HEK293T (cell line): ENCODE results near the gene SUGCT.
"Not testable (repeated sequence)": the region's sequence is repeated elsewhere in the genome, so short reads cannot be mapped to it uniquely, and the experiment has no call there.

Experiments used
- CTCF ChIA-PET: fragments of 350-600 bp; formaldehyde crosslinking; extraction: SDS; loops from one replicate; lab custom pipeline; 2021; ENCODE audit warnings: antibody characterized with exemption, inconsistent platforms; lab: Yijun Ruan, JAX
- POLR2A ChIA-PET: fragments of 350-600 bp; formaldehyde crosslinking; extraction: SDS; loops from one replicate; lab custom pipeline; 2020; ENCODE audit warnings: antibody characterized with exemption, inconsistent platforms; lab: Yijun Ruan, JAX
- DNase-seq: peaks from one replicate; pipeline ENCODE4 v3.0.0; 2012; ENCODE audit warnings: mixed read lengths; ENCODE audit errors: extremely low spot score
- ARNT ChIP-seq: fragments of 450-650 bp; IDR thresholded peaks from 2 replicates; pipeline ENCODE4 v1.6.1; 2017; ENCODE audit warnings: mild to moderate bottlenecking
- BHLHE40 ChIP-seq: fragments of 450-650 bp; IDR thresholded peaks from 2 replicates; pipeline ENCODE4 v1.6.1; 2016; ENCODE audit warnings: mild to moderate bottlenecking, moderate library complexity, borderline replicate concordance
- CTBP1 ChIP-seq: fragments of 450-650 bp; IDR thresholded peaks from 2 replicates; pipeline ENCODE4 v1.6.1; 2016; ENCODE audit warnings: borderline replicate concordance
- ELF4 ChIP-seq: fragments of 450-650 bp; IDR thresholded peaks from 2 replicates; pipeline ENCODE4 v1.6.1; 2017; ENCODE audit warnings: antibody characterized with exemption
- FOXA1 ChIP-seq: fragments of 450-650 bp; IDR thresholded peaks from 2 replicates; pipeline ENCODE4 v1.6.1; 2016; ENCODE audit warnings: mild to moderate bottlenecking
- FOXK2 ChIP-seq: fragments of 450-650 bp; IDR thresholded peaks from 2 replicates; pipeline ENCODE4 v1.6.1; 2016; ENCODE audit warnings: mild to moderate bottlenecking
- FOXM1 ChIP-seq: fragments of 450-650 bp; IDR thresholded peaks from 2 replicates; pipeline ENCODE4 v1.6.1; 2017; ENCODE audit warnings: mild to moderate bottlenecking, borderline replicate concordance
- HDGF ChIP-seq: fragments of 450-650 bp; IDR thresholded peaks from 2 replicates; pipeline ENCODE4 v1.6.1; 2017; ENCODE audit warnings: antibody characterized with exemption, borderline replicate concordance
- L3MBTL2 ChIP-seq: fragments of 450-650 bp; conservative IDR thresholded peaks from 2 replicates; pipeline ENCODE4 v1.6.1; 2016; ENCODE audit warnings: mild to moderate bottlenecking
- LEF1 ChIP-seq: fragments of 450-650 bp; IDR thresholded peaks from 2 replicates; pipeline ENCODE4 v1.6.1; 2017; ENCODE audit warnings: mild to moderate bottlenecking, borderline replicate concordance
- NFRKB ChIP-seq: fragments of 450-650 bp; IDR thresholded peaks from 2 replicates; pipeline ENCODE4 v1.6.1; 2016; ENCODE audit warnings: mild to moderate bottlenecking, moderate library complexity
- PKNOX1 ChIP-seq: fragments of 450-650 bp; IDR thresholded peaks from 2 replicates; pipeline ENCODE4 v1.6.1; 2016
- SP1 ChIP-seq: fragments of 450-650 bp; IDR thresholded peaks from 2 replicates; pipeline ENCODE4 v1.6.1; 2017
- SUZ12 ChIP-seq: fragments of 450-650 bp; IDR thresholded peaks from 2 replicates; pipeline ENCODE4 v1.6.1; 2016; ENCODE audit warnings: mild to moderate bottlenecking
- TARDBP ChIP-seq: fragments of 450-650 bp; IDR thresholded peaks from 2 replicates; pipeline ENCODE4 v1.6.1; 2016
- ZNF384 ChIP-seq: fragments of 450-650 bp; IDR thresholded peaks from 2 replicates; pipeline ENCODE4 v1.6.1; 2016

Gene SUGCT

GRCh38 chr7:40098810-40099209 lies 36.0 kb upstream of the SUGCT start:
- TF ChIP-seq SP1 (no peak), PKNOX1 (no peak), FOXK2 (no peak), CTBP1 (no peak), BHLHE40 (no peak), ARNT (no peak), ZNF384 (no peak), ELF4 (no peak), SUZ12 (no peak)
- no peak for DNase-seq
- CTCF ChIA-PET = no interaction called here
- POLR2A ChIA-PET = no interaction called here

- POLR2A ChIA-PET = no interaction called here
- TF ChIP-seq TARDBP (no peak), NFRKB (no peak), SP1 (no peak), FOXA1 (no peak), FOXK2 (no peak), L3MBTL2 (no peak), ARNT (no peak), SUZ12 (no peak), ZNF384 (no peak), BHLHE40 (no peak), CTBP1 (no peak), PKNOX1 (no peak), ELF4 (no peak), LEF1 (no peak), FOXM1 (no peak)
- DNase-seq = no peak
- CTCF ChIA-PET = interaction anchor here (0.6 kb wide), 1 partner anchor 1653 kb away, joined by 3 read pairs; no protein-coding TSS in a partner anchor
Observed at GRCh38 chr7:40099837-40100236, 35.0 kb upstream of the SUGCT start.

GRCh38 chr7:40101201-40101600 lies 33.6 kb upstream of the SUGCT start:
- no peak for TF ChIP-seq HDGF
- no peak for TF ChIP-seq FOXK2
- TF ChIP-seq FOXM1 = no peak
- POLR2A ChIA-PET = no interaction called here
- DNase-seq = no peak
- CTCF ChIA-PET = no interaction called here

GRCh38 chr7:40102897-40103296 lies 31.9 kb upstream of the SUGCT start:
- ChIA-PET CTCF (no interaction called here), POLR2A (no interaction called here)
- DNase-seq = no peak
- TF ChIP-seq L3MBTL2 (no peak), NFRKB (no peak), BHLHE40 (no peak), ARNT (no peak), FOXK2 (no peak), SUZ12 (no peak), ZNF384 (no peak)

GRCh38 chr7:40105879-40106473 lies 28.8 kb upstream of the SUGCT start:
- ChIA-PET CTCF (no interaction called here), POLR2A (no interaction called here)
- DNase-seq = no peak
- no peak for TF ChIP-seq TARDBP

- no peak for DNase-seq
- CTCF ChIA-PET = no interaction called here
- POLR2A ChIA-PET = no interaction called here
- TF ChIP-seq ELF4 (no peak), L3MBTL2 (no peak), TARDBP (no peak), FOXA1 (no peak), CTBP1 (no peak), SP1 (no peak), HDGF (no peak), NFRKB (no peak), ARNT (no peak), FOXK2 (no peak), BHLHE40 (no peak), SUZ12 (no peak), LEF1 (no peak), ZNF384 (no peak), PKNOX1 (no peak), FOXM1 (no peak)
Observed at GRCh38 chr7:40115936-40116335, 18.9 kb upstream of the SUGCT start.

GRCh38 chr7:40117199-40117598 lies 17.6 kb upstream of the SUGCT start:
- CTCF ChIA-PET = not testable (repeated sequence)

GRCh38 chr7:40118201-40118600 lies 16.6 kb upstream of the SUGCT start:
- POLR2A ChIA-PET = not testable (repeated sequence)

More at GRCh38 chr7:40117199-40117598, 17.6 kb upstream of the SUGCT start:
- POLR2A ChIA-PET, DNase-seq: not testable (repeated sequence)

More at GRCh38 chr7:40118201-40118600, 16.6 kb upstream of the SUGCT start:
- CTCF ChIA-PET, DNase-seq: not testable (repeated sequence)
